HG02885 (cell line): Measurements from ENCODE around the gene CYB5R3.

ENCODE experiments used
- ATAC-seq: cut with Tn5 transposase; IDR thresholded peaks from one replicate; pipeline ENCODE4 v1.9.1; 2021; ENCODE audit warnings: mild to moderate bottlenecking; ENCODE audit not compliant: unreplicated experiment, poor library complexity

The CYB5R3 gene

DNA sequence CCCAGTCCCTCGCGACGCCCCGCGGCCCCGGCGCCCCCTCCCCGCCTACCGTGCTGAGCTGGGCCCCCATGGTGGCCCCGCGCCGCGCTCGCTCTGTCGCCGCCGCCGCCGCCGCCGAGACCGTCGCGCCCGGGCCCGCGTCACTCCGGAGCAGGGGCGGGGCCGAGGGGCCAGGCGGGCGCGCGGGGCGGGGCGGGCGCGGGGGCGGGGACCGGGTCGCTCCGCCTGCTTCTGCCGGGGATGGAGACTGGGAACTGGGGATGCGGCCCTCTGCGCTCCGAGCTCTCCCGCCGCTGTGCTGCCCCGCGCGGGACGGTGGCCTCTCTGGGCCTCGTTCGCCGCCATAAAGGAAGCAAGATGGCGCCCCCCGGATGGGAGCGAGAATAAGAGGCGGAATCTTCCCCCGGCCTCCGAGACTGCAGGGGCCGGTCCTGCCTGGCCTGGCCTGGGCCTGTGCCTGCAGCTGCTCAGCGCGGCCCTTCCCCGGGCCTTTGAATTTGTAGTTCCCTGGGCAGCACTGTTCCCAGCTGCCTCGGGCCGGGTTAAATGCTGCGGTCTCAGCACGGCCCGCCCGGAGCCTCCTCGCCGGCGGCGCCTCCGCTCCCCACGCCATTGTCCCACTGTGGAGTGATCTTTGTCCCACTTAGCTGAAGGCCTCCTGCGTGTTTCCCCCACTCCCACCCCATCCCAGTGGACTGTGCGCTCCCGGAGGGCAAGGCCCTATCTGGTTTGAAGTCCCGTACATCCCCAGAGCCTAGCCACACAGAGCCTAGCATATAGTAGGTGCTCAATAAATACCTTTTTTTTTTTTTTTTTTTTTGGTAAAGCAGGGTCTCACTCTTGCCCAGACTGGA lies at the start of gene CYB5R3:
Gene CYB5R3, minus strand, starts transcription at position 147 of the 854 bp plus-strand sequence. Its CDS starts 77 bp downstream, at position 70.
- peak; percentile 76 for ATAC-seq

- ATAC-seq: no peak
Measured at GRCh38 chr22:42697542-42698013, 48.4 kb upstream of the CYB5R3 start.

- ATAC-seq: no peak
Measured at GRCh38 chr22:42696331-42696967, 47.3 kb upstream of the CYB5R3 start.

- no peak for ATAC-seq
Measured at GRCh38 chr22:42695294-42695693, 46.1 kb upstream of the CYB5R3 start.

- no peak for ATAC-seq
Measured at GRCh38 chr22:42693763-42694683, 44.8 kb upstream of the CYB5R3 start.

GRCh38 chr22:42693055-42693762 lies 44.0 kb upstream of the CYB5R3 start:
- no peak for ATAC-seq

- ATAC-seq: no peak
Measured at GRCh38 chr22:42692239-42693054, 43.3 kb upstream of the CYB5R3 start.

DNA sequence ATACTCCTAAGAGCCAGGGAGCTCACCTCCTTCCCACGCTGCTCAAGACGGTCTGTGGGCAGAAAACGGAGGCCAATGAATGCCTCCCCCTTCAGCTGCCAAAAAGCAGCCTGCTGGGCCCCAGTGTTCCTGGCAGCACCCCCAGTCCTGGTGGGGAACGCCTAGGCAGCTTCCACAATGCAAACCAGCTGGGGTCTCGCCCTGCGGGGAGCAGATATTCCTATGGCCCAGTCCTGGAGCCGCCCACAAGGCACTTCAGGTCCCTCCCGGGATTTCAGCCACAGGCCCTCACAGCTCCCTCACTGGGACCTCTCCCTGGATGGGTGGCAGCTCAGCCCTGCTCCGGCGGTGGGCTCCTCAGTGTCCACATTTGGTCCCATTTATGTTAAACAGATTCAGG lies 42.2 kb upstream of the CYB5R3 start:
- ATAC-seq: no peak

- ATAC-seq: no peak
Measured at GRCh38 chr22:42688241-42689211, 39.3 kb upstream of the CYB5R3 start.

DNA sequence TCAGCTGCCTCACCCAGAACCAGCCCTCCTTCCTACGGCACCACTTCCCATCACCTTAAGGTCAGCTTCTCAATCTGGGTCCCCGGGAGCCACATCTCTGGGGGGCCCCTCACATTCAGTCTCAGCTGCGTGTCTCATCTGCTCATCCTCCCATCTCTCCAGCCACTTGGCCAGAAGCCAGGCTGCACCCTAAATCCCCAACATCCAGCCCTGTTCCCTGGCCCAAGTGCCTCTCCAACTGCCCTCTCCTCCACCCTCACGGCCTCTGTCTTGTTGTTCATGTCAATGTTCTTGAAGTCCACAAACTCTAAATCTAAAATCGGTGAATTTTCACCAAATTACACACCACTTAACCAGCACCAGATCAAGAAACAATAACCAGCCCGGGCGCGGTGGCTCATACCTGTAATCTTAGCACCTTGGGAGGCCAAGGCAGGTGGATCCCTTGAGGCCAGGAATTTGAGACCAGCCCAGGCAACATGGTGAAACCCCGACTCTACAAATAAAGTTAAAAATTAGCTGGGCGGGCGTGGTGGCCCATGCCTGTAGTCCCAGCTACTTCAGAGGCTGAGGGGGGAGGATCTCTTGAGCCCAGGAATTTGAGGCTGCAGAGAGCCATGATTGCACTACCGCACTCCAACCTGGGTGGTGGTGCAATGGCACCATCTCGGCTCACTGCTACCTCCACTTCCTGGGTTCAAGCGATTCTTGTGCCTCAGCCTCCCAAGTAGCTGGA lies 37.7 kb upstream of the CYB5R3 start:
- ATAC-seq: no peak

DNA sequence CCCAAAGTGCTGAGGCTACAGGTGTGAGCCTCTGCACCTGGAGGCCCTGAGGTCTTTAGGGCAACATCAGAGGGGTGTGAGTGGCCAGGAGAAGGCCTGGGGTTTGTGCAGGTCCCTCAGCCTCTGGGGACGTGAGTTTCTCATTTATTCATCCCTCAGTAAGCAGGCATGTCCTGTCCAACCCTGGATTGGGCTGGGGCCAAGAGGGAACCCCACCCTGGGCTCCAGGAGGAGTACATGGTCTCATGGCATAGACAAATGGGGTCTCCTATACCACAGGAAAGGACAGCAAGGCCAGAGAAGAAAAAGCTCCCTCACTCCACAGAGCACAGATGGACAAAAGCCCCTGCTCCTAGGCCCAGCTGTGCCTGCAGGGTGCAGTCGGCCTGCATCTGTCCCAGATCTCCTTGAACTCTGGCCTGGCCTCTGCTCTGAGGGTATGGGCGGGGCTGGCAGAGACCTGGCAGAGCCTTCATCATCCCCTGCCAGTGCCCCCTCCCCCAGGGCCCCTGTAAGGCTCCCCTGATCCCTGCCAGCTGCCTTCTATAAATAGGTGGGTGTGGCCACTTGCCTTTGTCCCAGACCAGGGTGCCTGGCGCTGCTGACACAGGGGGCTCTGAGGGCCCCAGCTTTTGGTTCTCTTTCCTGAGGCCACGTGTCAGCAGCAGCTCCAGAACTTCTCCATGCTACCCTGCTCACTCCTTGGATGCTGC lies 36.9 kb upstream of the CYB5R3 start:
- no peak for ATAC-seq

DNA sequence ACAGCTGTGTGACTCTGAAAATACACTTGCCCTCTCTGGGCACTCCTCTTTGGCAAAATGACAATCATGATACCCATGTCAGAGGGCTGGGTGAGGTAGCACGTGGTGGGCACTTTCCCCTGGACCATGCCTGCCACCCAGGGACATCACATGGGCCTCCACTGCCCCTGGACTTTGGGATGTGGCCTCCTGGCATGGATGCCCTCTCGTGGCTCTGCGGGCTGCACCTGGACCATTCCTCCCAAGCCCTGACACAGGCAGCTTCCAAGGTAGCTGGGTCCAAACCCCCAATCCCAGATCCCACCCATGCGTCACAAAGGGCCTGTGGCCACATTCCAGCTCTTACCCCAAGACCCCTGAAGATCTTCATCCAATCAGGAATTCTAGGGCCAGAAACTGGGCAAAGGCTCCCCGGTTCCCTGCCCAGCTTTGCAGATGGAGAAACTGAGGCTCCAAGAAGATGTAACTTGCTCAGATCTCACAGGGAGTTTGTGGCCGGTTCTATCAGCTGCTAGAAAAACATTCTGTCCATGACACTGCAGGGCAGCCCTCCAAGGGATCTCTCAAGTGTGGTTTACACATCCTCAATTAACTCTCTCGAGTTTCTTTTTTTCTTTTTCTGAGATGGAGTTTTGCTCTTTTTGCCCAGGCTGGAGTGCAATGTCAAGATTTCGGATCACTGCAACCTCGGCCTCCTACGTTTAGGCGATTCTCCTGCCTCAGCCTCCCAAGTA lies 35.4 kb upstream of the CYB5R3 start:
- no peak for ATAC-seq

DNA sequence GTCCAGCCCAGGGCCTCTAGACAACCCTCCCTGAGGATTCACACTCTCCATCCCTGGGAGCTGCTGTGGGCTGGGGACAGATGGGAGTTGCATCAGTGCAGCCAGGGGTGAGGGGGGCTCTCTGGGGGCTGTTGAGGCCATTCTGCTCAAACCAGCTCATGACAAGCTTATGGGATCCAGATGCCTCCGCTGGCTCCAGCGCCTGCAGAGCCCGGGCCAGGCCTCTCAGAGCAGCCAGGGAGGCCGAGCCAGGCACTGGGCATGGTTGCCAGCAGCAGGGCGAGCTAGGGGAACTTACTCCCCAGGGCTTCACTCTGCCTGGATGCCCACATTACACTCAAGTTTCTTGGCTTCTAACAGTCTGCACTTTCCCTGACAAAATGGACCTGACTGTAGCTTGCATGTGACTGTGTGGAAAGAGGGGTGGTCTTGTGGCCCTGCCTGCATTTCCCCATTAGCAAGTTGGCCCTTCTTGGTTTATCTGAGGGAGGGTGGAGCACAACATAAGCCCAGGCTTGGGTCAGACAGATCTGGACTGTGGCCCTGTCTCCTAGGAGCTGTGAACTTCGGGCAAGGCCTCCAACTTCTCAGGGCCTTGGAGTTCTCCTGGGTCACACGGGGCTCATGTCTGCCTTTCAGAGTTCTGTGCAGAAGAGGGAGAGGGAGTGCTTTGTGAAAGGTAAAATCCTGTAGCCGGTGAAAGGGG lies 34.5 kb upstream of the CYB5R3 start:
- no peak for ATAC-seq

DNA sequence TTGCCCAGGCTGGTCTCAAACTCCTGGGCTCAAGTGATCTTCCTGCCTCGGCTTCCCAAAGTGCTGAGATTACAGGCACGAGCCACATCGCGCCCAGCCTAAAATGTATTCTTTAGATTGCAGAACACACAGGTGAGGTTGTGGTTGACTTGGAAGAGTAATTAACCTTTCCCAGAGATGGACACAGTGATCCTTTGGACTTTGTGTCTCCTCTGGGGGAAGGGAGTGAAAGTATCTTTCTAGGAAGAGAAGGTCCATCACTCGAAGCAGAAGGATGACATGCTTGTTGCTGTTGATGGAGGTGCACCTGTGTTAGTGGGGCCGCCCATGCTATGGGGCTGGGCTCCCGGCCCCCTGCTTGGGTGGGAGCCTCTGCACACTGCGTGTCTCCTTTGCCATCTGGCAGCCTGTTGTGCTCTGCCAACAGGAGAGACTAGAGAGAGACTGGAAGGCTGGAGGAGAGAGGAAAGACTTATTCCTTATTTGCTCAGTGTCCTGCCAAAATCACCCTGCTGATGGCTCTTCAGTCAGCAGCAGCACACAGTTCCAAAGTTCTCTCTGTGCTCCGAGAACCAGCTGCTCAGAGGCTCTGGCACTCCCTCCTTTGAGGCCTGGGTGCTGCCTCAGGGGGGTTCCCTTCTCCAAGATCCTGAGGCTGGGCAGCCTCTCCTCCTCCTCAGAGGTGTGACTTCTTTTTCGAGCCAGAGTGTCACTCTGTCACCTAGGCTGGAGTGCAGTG lies 33.1 kb upstream of the CYB5R3 start:
- no peak for ATAC-seq

- ATAC-seq: no peak
Measured at GRCh38 chr22:42680648-42681047, 31.5 kb upstream of the CYB5R3 start.
